Amniotic epithelial cell (primary cell): ENCODE measurements around the gene PIWIL1.

ENCODE experiments used
- DNase-seq: peaks from one replicate; pipeline ENCODE4 v3.0.0-alpha.2; 2010; ENCODE audit warnings: low read depth

The PIWIL1 gene

DNA sequence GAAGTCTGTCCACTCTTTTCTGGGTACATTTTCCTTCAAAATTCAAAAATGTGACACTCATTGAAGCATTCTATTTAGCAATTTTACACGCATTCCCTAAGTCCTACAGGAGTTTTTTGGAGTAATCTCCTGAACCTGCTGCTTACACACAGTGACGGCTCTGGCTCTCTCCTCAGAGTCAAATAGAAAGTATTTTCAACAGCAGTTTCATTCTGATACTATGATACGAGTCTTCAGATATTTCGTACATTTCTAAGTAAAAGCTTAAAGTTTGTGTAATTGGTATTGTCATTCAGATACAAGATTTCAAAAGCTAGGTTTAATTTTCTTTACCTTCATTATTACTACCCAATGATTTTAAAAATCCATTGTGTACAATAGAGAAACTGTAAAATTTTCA, 36.4 kb downstream of the PIWIL1 start:
- no peak for DNase-seq

DNA sequence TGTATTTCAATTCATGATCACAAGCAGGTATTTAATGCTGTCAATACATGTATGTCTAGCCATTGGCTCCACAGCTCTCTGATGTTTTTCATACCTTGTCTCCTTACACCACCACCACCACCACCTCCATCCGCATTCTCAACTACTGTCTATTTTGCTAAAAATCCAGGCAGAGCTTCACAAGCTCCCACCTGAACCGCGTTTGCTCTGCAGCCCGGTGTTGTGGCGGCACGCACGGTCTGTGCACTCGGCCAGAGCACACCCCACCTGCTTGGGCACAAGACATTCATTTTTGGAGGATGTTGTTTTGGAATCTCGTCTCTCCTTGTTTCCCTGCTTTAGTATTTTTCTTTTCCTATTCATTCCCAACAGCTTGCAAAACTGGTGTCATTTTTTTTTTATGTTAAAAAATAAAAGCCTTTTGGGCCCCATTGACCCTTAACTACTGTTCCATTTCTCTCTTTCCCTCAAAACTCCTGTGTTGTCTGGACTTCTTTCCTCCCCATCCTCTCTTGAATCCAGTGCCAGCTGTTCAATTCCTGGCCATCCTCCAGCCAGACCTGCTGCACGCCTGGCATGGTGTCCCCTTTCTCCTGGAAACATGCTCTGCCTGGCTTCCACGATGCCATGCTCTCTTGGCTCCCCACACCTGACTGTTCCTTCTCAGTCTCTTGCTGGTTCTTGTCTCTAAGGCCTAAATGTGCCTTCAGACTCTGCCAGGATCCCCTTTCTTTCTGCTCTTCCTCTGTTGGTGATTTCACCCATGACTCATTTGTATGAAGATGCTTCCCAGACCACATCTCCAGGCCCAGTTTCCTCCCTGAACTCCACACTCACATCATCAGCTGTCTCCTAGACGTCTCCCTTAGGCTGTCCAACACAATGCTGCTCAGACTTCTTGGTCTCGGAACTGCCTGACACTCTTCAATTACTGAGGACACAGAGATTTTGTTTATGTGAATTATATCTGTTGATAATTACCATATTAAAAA, 37.9 kb downstream of the PIWIL1 start:
- no peak for DNase-seq

DNA sequence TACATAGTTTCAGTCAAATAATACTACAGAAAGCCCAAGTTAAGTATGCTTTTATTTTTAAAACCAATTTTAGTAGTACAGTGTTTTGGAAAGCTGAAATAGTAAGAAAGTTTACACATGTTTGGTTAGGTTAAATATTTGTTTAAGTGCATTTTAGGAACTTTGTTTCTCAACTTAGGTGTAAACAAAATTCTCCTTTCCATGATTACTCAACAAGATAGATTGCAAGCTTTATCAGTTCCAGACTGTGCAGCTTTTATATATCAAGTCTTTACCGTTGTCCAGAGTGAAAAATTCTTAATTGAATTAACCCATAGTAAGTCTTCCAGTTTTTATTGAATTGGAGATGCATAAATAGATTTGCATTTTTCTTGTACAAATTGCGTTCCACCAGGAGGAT, 45.1 kb downstream of the PIWIL1 start:
- no peak for DNase-seq

DNA sequence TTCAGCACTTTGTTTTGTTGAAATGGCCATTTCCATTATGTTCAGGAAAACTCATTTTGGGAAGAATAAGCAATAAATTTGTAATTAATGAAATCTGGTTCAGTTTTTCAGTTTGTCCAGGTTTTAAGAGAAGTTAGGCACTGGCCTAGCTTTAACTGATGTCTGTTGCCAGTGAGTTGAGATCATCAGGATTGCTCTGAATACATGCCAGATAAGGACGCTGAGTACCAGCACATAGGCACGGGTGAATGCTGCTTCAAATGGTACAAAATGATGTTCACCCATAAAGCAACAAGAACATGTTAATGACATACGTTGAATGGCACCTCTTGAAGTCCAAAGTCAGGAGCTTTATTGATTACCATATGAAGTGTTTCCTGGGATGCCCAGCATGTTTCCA, 46.5 kb downstream of the PIWIL1 start:
- DNase-seq = no peak

DNA sequence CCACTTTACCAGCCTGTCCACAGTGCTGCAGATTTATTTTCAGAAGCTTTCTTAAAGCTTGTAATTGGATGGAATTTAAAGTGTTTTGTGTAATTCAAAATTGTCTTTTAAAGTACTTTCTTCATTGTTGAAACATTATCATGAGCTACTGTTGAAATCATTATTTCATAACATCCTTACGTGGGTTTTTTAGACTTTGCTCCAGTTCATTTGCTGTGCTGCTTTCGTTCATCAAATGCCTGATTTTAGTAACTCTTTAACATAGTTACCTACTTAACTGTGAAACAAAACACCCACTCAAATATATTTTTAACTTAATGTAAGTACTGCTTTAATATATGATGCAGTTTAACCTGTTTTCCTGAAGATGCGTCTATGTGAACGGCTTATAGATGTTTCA, 47.5 kb downstream of the PIWIL1 start:
- no peak for DNase-seq

DNA sequence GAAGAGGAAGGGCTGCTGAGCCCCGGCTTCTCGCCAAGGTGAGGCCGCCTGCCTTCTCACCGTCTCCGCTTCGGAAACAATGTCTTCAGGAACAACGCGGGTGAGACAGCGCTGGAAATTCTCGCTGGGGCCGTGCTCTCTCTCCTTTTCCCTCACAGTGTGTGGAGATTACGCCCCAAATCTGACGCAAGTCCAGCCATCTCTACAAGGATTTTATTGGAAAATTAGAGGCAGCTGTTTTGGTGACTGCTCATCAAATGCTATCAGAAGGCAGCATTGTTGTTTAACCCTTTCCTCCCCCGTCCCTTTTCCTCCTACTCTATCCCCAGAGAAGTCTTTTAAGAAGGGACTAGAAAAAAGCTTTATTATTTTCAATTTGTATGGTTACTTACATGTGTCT, 53.5 kb downstream of the PIWIL1 start:
- DNase-seq = no peak

DNA sequence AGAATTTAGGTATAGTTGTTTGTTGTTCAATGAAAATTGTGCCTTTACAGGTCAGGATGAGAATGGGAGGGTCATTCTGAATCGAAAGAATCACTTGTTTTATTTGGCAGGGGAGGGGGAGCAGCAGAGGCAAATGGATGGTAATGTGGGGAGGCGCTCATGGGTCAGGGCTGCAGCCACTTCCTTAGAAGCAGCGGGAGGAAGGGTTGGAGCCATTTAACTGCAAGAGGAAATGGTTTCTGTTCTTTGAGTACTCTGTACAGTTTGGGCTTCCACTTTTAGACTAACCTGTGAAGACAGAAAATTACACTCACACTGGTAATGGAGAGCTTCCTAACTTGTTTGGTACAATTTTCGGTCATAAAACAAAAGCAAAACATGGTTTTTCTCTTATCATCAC, 57.2 kb downstream of the PIWIL1 start:
- DNase-seq = no peak

DNA sequence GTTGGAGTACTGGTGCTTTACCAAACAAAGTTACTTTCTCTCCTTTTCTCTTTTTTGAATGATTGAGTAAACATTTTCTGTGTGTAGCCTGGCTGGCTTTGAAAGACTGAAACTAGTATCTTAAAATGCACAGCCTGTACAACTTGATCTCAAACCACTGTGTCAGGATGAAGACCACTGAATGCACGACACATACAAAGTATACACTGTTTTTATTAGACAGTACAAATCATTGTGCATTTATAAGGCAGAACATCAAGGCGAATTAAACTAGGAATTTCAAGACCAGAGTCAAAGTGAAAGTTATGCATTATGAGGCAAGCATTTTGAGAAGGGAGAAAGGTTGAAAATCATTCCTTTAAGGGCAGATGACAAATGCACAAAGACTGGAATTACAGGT, 59.0 kb downstream of the PIWIL1 start:
- DNase-seq = no peak

DNA sequence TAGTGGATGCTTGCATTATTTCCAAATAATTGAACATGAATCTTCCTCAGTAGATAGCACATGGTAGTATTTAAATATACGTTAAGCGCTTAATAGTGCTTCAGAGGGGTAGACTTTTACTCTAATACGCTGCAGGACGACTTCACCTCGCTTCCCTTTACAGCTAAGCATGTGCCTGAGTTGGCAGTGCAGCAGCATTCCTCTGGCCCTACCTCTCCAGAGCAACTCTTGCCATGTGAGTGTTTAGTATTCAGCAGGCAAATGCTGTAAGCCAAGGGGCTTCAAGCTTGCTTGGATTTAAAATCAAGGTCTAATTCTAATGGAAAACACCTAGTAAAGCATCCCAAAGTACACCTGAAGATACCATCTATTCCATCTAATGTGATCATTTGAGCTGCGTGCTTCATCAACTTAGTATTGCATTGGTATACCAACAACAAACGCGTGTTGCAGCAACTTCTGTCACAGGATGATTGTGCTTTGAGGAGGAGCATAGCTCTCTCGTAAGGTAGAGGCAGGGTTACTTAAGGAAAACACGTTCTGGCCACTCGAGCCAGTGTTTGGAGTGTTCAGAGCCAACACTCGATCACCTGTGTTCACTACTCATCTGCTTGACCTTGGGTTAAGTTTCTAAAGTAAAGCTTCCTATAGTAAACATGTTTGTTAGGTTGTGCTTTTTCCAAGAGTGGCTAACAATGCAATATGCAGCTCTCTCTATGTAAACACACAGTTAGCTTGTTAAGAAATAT, 60.6 kb downstream of the PIWIL1 start:
- no peak for DNase-seq

DNA sequence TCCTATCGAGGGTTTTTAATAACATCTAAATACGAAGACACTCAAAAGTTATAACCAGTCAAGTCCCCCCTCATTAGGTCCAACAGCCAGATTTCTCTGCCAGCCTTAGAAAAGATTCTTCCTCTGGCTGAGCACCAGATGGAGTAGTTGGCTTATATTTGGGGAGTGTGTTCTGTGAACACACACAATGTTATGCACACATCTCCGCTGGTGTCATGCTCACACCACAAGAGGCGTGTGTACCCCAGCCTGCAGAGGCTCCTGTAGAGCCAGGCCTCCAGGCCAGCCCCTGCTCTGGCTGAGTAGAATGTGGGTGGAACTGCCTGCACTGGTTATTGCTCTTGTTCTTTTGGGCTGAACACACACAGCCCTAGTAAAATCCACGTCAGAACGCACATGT, 64.0 kb downstream of the PIWIL1 start:
- no peak for DNase-seq

DNA sequence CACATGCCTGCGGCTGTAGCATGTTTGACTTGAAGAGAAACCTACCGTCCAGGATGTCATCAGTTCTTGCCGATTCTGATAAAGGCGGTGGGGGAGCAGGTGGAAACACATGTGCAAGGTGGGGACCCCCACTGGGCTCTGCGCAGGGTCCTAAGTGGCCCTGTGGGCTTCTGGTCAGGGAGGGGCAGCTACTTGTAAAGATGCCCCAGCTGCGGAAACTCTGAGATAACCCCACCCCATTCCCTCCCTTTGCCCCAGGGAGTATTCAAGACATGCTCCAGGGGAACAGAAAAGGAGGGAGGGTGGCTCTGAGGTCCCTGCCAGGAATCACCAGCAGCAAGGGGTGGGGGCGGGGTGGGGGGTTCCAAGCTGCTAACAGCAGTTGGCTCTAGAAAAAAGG, 67.6 kb downstream of the PIWIL1 start:
- DNase-seq = no peak

DNA sequence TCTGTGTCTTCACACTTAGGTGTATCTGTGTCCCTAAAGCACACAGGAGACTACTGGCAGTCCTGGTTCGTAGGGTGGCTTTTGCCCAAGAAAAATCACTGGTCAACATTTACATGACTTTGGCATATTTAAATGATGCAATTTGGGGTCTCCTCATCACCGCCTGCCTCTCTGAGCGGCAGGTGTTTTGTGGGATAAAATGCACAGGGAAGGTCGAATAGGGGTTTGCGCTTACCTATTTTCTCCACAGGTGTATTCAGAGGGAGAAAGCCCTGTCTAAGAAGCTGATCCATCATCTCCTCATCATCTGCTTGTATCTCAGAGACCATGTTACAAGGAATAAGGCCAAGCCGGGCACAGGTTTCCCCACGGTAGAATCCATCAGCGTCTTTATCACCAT, 74.7 kb downstream of the PIWIL1 start:
- no peak for DNase-seq

DNA sequence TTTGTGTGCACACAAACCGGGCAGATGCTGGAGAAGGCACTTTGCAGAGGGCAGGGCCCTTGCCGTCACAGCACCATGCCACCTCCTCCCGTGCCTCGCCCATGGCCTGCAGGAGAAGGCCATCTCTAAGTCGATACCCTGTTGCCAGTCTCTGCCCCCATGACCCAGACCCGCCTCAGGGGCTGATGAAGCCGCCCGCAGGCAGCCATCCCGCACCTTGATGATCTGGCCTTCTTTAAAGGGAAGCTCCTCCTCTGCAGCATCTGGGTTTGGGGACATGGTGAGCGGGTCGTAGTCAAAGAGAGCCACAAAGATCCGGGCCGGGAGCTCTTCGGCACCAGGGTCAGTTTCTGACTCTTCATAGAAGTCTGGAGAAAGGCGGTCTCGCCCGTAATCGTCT, 76.2 kb downstream of the PIWIL1 start:
- DNase-seq = no peak

DNA sequence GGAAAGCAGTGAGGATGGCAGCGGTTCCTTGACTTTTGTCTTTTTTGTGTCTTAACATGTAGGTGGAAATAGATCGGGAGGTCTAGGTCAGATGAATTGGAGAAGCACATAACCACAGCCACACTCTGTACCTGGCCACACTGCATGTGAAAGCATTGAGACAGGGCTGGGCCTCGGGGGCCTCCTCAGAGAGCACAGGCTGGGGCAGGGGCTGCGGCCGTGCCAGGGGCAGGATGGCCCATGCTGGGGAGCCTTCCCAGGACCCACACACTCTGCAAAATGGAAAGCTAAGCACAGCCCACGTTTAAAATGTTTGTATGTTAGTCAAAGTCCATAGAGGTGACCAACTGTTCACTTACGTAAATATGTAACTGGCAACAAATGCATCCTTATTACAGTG, 76.7 kb downstream of the PIWIL1 start:
- DNase-seq = no peak

DNA sequence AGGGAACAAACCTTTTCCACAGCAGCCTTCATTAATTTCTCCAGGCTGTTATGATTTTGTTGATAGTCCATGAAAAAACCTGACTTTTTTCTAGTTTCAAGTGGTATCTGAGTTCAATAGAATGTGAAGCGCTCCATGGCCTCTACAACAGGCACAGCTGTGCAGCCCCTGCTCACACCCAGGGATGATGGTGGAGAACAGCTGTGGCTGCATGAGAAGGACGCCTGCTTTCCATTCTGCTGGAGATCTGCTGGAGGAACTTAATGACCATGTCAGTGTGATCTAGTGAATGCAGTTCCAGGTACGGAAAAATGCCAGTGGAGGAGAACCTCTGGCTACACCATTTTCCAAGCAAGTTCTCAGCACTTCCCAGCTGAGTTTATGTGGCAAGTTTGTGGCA, 80.6 kb downstream of the PIWIL1 start:
- DNase-seq = no peak

DNA sequence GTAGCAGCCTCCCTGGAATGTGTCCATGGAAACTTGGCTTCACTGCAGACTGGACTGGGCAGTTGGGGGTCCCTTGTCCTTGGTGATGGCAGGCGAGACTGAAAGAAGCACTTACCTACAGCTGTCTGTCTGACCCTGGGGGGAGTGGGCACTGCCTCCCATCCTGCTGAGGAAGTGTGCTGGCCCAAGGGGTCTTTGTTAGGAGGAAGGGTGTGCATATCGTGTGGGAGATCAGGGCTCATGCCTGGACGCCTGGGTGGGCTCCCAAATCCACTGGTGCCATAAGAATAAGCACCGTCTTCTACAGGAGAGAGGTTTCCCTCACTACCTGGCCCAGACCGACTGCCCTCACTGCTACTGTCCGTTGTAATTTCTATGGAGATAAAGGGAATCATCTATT, 81.4 kb downstream of the PIWIL1 start:
- DNase-seq = no peak

DNA sequence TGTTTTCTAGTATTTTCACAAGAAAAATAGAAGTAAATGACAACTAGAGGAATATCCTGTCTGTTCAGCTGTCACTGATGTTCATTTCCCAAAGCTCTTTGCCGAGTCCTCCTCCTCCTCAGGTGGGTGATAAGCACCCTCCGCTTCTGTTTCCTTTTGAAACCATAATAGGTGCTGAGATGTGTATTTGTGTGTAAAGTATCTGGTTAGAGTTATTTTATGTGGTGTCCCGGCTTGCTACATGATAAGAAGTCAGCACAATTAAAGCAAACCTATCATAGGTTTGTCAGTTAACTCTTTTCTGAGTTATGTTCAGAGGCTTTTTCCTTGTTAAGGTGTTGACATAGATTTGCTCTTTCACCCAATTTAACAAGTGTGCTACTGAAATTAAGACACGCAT, 82.4 kb downstream of the PIWIL1 start:
- no peak for DNase-seq

DNA sequence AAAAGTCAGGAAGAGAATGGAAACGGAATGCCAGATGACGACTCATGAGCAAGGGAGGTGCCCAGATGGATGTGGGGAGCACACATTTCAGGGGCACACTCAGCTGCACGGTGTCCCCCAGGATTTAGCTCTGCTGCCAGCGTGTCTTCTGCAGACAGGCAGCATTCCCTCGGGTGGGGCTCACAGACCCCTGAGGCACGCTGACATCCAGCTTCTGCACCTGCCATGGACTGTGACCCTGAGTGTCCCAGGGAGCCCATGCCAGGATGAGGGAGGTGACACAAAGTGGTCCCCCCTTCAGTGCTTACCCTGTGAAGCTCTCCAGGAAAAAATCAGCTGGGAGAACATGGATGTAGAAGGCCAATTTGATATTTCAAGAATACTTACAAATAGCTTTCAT, 84.2 kb downstream of the PIWIL1 start:
- DNase-seq = no peak
